ENCODE data around the gene SUGCT.

DNA sequence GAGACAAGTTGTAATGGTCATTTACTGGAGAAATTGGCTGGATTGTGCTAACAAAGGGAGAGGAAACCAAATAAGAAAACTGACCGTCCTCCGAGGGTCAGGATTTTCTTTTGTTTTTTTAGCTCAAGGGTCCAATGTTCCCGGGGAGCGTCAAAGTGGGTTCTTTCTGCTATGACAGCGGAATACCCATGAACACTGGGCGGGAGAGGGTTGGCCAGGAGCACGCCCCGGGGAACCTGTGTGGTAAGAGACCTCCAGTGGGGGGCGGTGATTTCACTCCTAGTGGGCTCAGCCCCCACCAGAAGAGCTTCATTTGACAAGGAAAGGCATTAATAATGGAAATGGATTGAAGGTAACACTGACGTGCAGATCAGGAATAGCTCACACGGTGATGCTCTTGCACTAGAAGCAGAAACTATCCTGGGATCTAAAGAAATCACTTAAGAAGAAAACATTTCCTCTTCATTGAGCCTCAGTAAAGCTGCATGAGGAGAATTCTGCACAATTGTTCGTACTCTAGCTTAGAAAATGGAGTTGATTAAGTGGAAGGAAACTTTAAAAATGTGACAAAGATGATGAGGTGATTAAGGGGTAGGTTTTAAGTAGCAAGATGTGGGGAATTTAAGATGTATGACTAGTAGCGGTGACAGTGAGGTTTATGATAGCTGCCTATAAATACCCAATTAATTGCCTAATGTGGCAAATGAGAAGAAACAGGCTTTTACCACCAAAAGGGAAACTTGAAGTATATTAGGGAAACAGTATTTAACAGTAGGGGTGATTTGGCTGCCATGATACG is 627.2 kb downstream of the SUGCT start:
- TF ChIP-seq, protein P1, sequence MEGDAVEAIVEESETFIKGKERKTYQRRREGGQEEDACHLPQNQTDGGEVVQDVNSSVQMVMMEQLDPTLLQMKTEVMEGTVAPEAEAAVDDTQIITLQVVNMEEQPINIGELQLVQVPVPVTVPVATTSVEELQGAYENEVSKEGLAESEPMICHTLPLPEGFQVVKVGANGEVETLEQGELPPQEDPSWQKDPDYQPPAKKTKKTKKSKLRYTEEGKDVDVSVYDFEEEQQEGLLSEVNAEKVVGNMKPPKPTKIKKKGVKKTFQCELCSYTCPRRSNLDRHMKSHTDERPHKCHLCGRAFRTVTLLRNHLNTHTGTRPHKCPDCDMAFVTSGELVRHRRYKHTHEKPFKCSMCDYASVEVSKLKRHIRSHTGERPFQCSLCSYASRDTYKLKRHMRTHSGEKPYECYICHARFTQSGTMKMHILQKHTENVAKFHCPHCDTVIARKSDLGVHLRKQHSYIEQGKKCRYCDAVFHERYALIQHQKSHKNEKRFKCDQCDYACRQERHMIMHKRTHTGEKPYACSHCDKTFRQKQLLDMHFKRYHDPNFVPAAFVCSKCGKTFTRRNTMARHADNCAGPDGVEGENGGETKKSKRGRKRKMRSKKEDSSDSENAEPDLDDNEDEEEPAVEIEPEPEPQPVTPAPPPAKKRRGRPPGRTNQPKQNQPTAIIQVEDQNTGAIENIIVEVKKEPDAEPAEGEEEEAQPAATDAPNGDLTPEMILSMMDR (IDR thresholded peaks at IDR 0.05) = no peak
- TF ChIP-seq POLR2AphosphoS5 (IDR thresholded peaks at IDR 0.05) = no peak
- TF ChIP-seq POLR2A (IDR thresholded peaks at IDR 0.05) = no peak
